ENCODE results near the gene MYO1A.

The MYO1A gene

DNA sequence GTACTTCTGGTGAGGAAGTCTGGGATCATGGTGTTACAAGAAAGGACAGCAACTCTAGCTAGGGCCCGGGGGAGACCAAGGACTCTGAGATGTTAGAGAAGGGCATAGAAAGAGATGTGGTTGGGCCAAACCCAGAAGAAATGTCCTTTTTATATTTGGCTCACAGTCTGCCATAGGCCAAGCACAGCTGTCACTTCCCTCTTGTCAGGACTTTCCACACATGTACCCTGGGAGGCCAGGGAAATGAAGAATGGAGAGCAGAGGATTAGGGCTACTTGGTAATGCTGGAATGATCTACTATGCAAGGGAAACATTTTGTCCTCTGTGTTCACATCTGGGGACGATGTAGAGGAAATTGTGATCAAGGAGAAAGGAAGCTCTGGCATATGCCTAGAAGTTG lies 9.2 kb downstream of the MYO1A start:
- intact Hi-C loops (cut with DNase I; ENCODE audit: low total_unique reads), result no loop called here
- TF ChIP-seq, protein P1, sequence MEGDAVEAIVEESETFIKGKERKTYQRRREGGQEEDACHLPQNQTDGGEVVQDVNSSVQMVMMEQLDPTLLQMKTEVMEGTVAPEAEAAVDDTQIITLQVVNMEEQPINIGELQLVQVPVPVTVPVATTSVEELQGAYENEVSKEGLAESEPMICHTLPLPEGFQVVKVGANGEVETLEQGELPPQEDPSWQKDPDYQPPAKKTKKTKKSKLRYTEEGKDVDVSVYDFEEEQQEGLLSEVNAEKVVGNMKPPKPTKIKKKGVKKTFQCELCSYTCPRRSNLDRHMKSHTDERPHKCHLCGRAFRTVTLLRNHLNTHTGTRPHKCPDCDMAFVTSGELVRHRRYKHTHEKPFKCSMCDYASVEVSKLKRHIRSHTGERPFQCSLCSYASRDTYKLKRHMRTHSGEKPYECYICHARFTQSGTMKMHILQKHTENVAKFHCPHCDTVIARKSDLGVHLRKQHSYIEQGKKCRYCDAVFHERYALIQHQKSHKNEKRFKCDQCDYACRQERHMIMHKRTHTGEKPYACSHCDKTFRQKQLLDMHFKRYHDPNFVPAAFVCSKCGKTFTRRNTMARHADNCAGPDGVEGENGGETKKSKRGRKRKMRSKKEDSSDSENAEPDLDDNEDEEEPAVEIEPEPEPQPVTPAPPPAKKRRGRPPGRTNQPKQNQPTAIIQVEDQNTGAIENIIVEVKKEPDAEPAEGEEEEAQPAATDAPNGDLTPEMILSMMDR (IDR thresholded peaks at IDR 0.05), result no peak
- no peaks in the 10 kb centered on the region for H3K36me3 ChIP-seq

DNA sequence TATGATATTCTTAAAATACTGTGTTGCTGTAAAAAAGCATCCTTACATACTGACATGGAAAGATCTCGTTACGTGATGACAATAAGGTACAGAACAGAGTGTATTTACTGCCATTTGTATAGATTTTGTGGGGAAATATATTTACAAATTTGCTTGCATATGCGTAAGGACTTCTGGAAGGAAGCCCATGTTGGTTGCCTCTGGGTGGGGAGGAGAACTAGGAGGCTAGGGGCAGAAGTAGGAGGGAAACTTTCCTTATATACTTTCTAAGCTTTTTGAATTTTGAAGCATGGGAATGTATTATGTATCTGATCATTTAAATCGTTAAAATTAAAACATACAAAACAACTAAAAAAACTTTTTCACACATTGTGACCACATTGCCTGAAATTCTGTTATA lies 9.7 kb downstream of the MYO1A start:
- intact Hi-C loops (cut with DNase I; ENCODE audit: low total_unique reads), result no loop called here
- no peak for DNase-seq
- Histone ChIP-seq H3K27me3 (peaks cover 0 to 2% of the 10 kb centered on the region in 2 donors), H3K36me3 (no peaks in the 10 kb centered on the region), H3K9me3 (no peaks in the 10 kb centered on the region), H3K4me1 (no peaks in the 10 kb centered on the region), H3K27ac (no peak overlapping the region), H3K4me3 (no peak overlapping the region)
- TF ChIP-seq, protein P1 (IDR thresholded peaks at IDR 0.05), result no peak

More for the DNA sequence above, 9.2 kb downstream of the MYO1A start:
- Histone ChIP-seq H3K9me3 (no peaks in the 10 kb centered on the region), H3K4me1 (no peaks in the 10 kb centered on the region), H3K27ac (no peak overlapping the region), H3K4me3 (no peak overlapping the region), H3K27me3 (peaks cover 0 to 5% of the 10 kb centered on the region in 2 donors)
- DNase-seq, result no peak

DNA sequence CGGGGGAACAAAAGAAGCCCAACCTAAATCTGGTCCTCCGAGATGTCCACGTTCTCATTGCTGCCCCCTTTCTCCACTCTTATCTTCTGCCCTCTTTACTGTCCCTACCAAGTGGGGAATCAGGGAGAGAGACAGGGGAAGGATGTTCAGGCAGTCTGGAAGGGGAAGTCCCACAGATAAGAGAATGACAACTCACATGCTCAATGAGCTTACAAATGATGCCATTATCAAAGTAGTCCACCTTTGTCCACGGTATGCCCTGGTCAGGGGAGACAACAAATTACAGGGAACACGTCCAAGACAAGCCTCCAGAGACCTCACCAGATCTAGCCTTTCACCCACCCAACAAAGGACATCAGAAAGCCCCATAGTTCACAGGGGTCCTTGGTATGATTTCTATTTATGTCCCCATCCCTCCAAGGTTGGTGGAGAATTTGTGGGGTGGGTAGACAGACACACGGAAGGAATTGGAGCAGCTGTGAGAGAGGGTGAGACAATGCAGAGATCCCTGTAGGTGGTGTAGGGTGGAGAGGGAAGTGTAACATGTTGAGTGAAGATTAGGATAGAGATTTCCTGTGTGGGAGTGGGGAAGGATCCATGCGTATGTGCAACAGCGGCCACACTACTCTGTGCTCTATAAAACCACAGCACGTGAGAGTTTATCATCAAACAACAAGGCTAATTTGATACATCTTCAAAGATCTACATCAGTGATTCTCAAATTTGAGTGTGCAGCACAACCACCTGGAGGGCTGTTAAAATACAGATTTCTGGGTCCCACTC lies 10.7 kb downstream of the MYO1A start:
- Histone ChIP-seq H3K36me3 (no peaks in the 10 kb centered on the region), H3K4me1 (no peaks in the 10 kb centered on the region), H3K4me3 (no peak overlapping the region), H3K9me3 (no peaks in the 10 kb centered on the region), H3K27me3 (no peaks in the 10 kb centered on the region), H3K27ac (no peak overlapping the region)
- intact Hi-C loops (cut with DNase I; ENCODE audit: low total_unique reads), result no loop called here
- DNase-seq, result no peak
- TF ChIP-seq, protein P1 (IDR thresholded peaks at IDR 0.05), result no peak

DNA sequence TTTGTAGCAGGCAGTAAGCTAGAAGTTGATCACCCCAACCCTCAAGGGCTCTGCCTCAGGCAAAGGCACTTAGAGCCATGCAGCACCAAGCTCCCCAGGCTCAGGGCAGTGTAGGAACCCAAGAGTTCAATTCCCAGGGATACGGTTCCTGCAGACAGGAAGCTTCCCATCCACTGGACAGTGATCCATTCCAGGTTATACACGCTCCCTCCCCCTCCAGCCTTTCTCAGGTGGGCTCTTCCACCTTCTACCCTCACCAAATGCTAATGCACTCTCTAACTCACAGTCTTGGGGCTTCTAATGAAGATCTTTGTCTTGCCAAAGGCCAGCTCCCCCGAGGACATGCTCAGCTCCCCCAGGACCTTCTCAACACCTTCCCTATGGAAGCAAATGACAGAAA lies 12.7 kb downstream of the MYO1A start:
- Histone ChIP-seq H3K27me3 (no peaks in the 10 kb centered on the region), H3K4me3 (no peak overlapping the region), H3K27ac (no peak overlapping the region), H3K4me1 (no peaks in the 10 kb centered on the region), H3K36me3 (no peaks in the 10 kb centered on the region), H3K9me3 (no peaks in the 10 kb centered on the region)
- intact Hi-C loops (cut with DNase I; ENCODE audit: low total_unique reads), result no loop called here
- TF ChIP-seq, protein P1 (IDR thresholded peaks at IDR 0.05), result no peak
- DNase-seq, result no peak

DNA sequence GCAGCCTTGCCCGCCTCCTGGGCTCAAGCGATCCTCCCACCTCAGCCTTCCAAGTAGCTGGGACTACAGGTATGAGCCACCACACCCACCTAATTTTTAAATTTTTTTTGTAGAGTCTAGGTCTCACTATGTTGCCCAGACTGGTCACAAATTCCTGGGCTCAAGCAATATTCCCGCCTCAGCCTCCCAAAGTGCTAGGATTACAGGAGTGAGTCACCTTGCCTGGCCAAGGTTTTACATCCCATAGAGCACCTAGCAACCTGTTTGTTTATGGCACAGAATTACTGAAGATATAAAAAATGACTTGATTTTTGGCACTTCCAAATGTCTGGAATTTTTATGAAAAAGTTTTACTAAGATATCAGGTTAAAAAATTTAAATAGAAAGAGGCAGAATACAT lies 16.5 kb downstream of the MYO1A start:
- no peaks in the 10 kb centered on the region for H3K9me3 ChIP-seq
- no peaks in the 10 kb centered on the region for H3K4me1 ChIP-seq
- DNase-seq, result no peak
- TF ChIP-seq, protein P1 (IDR thresholded peaks at IDR 0.05), result no peak
- no peak overlapping the region for H3K4me3 ChIP-seq
- no peak overlapping the region for H3K27ac ChIP-seq
- peaks cover 0 to 11% of the 10 kb centered on the region in 2 donors for H3K27me3 ChIP-seq
- no peaks in the 10 kb centered on the region for H3K36me3 ChIP-seq
- intact Hi-C loops (cut with DNase I; ENCODE audit: low total_unique reads), result no loop called here

Data from tibial artery (tissue), 4 donors.